H9 (cell line): ENCODE measurements around the gene DAB1. TPM values are rescaled to one million over a fixed set of nuclear protein-coding genes. Genes with fewer than 3 reads are reported as not detected.
"Not testable (repeated sequence)": the region's sequence is repeated elsewhere in the genome, so short reads cannot be mapped to it uniquely, and the experiment has no call there.

ENCODE experiments used
- DNase-seq: peaks from one replicate; pipeline ENCODE4 v3.0.0-alpha.2; 2017
- H2AFZ ChIP-seq: one replicate; pipeline ENCODE4 v1.6.1; 2013; ENCODE audit warnings: mild to moderate bottlenecking, low read length, control low read depth, moderate library complexity
- H2AK5ac ChIP-seq: 2 replicates; pipeline ENCODE4 v1.6.1; 2013; ENCODE audit warnings: low read length, control low read depth, mixed read lengths; ENCODE audit not compliant: insufficient read length
- H2BK120ac ChIP-seq: one replicate; pipeline ENCODE4 v1.6.1; 2013; ENCODE audit warnings: low read depth, mild to moderate bottlenecking, low read length, control low read depth, inconsistent platforms; ENCODE audit not compliant: poor library complexity, severe bottlenecking
- H2BK12ac ChIP-seq: 2 replicates; pipeline ENCODE4 v1.6.1; 2013; ENCODE audit warnings: low read length, control low read depth, mixed read lengths, low read depth; ENCODE audit not compliant: insufficient read length
- H2BK15ac ChIP-seq: 2 replicates; pipeline ENCODE4 v1.6.1; 2013; ENCODE audit warnings: low read depth, low read length, control low read depth
- H2BK20ac ChIP-seq: one replicate; pipeline ENCODE4 v1.6.1; 2013; ENCODE audit warnings: low read depth, mild to moderate bottlenecking, low read length, control low read depth, inconsistent platforms; ENCODE audit not compliant: poor library complexity, severe bottlenecking
- H2BK5ac ChIP-seq: 2 replicates; pipeline ENCODE4 v1.6.1; 2013; ENCODE audit warnings: low read length, control low read depth, mixed read lengths; ENCODE audit not compliant: insufficient read length
- H3K14ac ChIP-seq: 2 replicates; pipeline ENCODE4 v1.6.1; 2013; ENCODE audit warnings: low read length, control low read depth; ENCODE audit not compliant: insufficient read depth
- H3K18ac ChIP-seq: 2 replicates; pipeline ENCODE4 v1.6.1; 2013; ENCODE audit warnings: low read depth, mild to moderate bottlenecking, mixed read lengths, low read length, control low read depth; ENCODE audit not compliant: insufficient read length
- H3K23ac ChIP-seq: 2 replicates; pipeline ENCODE4 v1.6.1; 2013; ENCODE audit warnings: low read length, control low read depth, mixed read lengths, low read depth; ENCODE audit not compliant: insufficient read length
- H3K23me2 ChIP-seq: 2 replicates; pipeline ENCODE4 v1.6.1; 2013; ENCODE audit warnings: low read depth, mild to moderate bottlenecking, mixed read lengths, low read length, control low read depth; ENCODE audit not compliant: insufficient read length, poor library complexity, severe bottlenecking
- H3K27ac ChIP-seq: 2 replicates; pipeline ENCODE4 v1.5.1; 2013; ENCODE audit warnings: low read length, control low read depth, mixed read lengths, low read depth; ENCODE audit not compliant: insufficient read length
- H3K27me3 ChIP-seq: 2 replicates; pipeline ENCODE4 v1.6.1; 2013; ENCODE audit warnings: low read length, control low read depth, inconsistent platforms; ENCODE audit not compliant: insufficient read depth
- H3K4ac ChIP-seq: 2 replicates; pipeline ENCODE4 v1.6.1; 2013; ENCODE audit warnings: low read depth, mild to moderate bottlenecking, control low read depth, inconsistent platforms, low read length, moderate library complexity
- H3K4me1 ChIP-seq: 2 replicates; pipeline ENCODE4 v1.6.1; 2013; ENCODE audit warnings: low read length, control low read depth, inconsistent platforms; ENCODE audit not compliant: insufficient read depth
- H3K4me2 ChIP-seq: 2 replicates; pipeline ENCODE4 v1.6.1; 2013; ENCODE audit warnings: low read length, control low read depth, mixed read lengths; ENCODE audit not compliant: insufficient read length, insufficient read depth
- H3K56ac ChIP-seq: 2 replicates; pipeline ENCODE4 v1.6.1; 2013; ENCODE audit warnings: low read depth, mild to moderate bottlenecking, mixed read lengths, low read length, control low read depth; ENCODE audit not compliant: insufficient read length
- H3K79me1 ChIP-seq: 2 replicates; pipeline ENCODE4 v1.6.1; 2013; ENCODE audit warnings: low read depth, mild to moderate bottlenecking, moderate library complexity, low read length, control low read depth, inconsistent platforms; ENCODE audit not compliant: insufficient read depth, poor library complexity, severe bottlenecking
- H3K79me2 ChIP-seq: 2 replicates; pipeline ENCODE4 v1.6.1; 2013; ENCODE audit warnings: low read length, control low read depth, inconsistent platforms; ENCODE audit not compliant: insufficient read depth
- H3K9ac ChIP-seq: 2 replicates; pipeline ENCODE4 v1.6.1; 2013; ENCODE audit warnings: low read length, control low read depth, mixed read lengths; ENCODE audit not compliant: insufficient read length; ENCODE audit errors: extremely low read depth
- H3K9me3 ChIP-seq: one replicate; pipeline ENCODE4 v1.6.1; 2013; ENCODE audit warnings: low read depth, low read length, inconsistent platforms; ENCODE audit not compliant: control insufficient read depth
- H3T11ph ChIP-seq: one replicate; pipeline ENCODE4 v1.6.1; 2013; ENCODE audit warnings: mild to moderate bottlenecking, low read length, control low read depth, inconsistent platforms
- H4K20me1 ChIP-seq: one replicate; pipeline ENCODE4 v1.6.1; 2013; ENCODE audit not compliant: control insufficient read depth, insufficient read length, insufficient read depth
- H4K5ac ChIP-seq: 2 replicates; pipeline ENCODE4 v1.6.1; 2013; ENCODE audit warnings: low read depth, mild to moderate bottlenecking, mixed read lengths, low read length, control low read depth; ENCODE audit not compliant: insufficient read length
- H4K8ac ChIP-seq: replicated peaks from 2 replicates; pipeline ENCODE4 v1.6.1; 2013; ENCODE audit warnings: low read length, control low read depth, mixed read lengths, low read depth; ENCODE audit not compliant: insufficient read length
- H4K91ac ChIP-seq: 2 replicates; pipeline ENCODE4 v1.6.1; 2013; ENCODE audit warnings: low read depth, mild to moderate bottlenecking, moderate library complexity, mixed read lengths, low read length, control low read depth; ENCODE audit not compliant: insufficient read length
- H3K27ac Mint-ChIP-seq, 3 experiments: 2 replicates in 2 of 3; 3 replicates in 1 of 3; pipeline ENCODE4 v1.8.0; 2020 to 2021; ENCODE audit warnings: mixed read lengths in 3 of 3, mild to moderate bottlenecking in 1 of 3, moderate library complexity in 1 of 3
- H3K27me3 Mint-ChIP-seq: 2 replicates; pipeline ENCODE4 v1.8.0; 2021; ENCODE audit warnings: low read depth, mild to moderate bottlenecking, moderate library complexity, mixed read lengths
- H3K36me3 Mint-ChIP-seq, 3 experiments: 2 replicates in 2 of 3; 3 replicates in 1 of 3; pipeline ENCODE4 v1.8.0; 2020 to 2021; ENCODE audit warnings: low read depth in 3 of 3, mixed read lengths in 3 of 3; ENCODE audit not compliant: insufficient read depth in 1 of 3
- H3K4me1 Mint-ChIP-seq, 2 experiments: 2 replicates each; pipeline ENCODE4 v1.8.0; 2020; ENCODE audit warnings: mixed read lengths in 2 of 2
- H3K4me3 Mint-ChIP-seq, 2 experiments: 2 replicates in 1 of 2; 3 replicates in 1 of 2; pipeline ENCODE4 v1.8.0; 2020 to 2021; ENCODE audit warnings: mild to moderate bottlenecking in 2 of 2, mixed read lengths in 2 of 2, moderate library complexity in 1 of 2
- H3K9me3 Mint-ChIP-seq, 2 experiments: 2 replicates in 1 of 2; 3 replicates in 1 of 2; pipeline ENCODE4 v1.8.0; 2020; ENCODE audit warnings: mild to moderate bottlenecking in 2 of 2, mixed read lengths in 2 of 2, moderate library complexity in 1 of 2
- CTCF ChIP-seq: fragments of 200-600 bp; sonication (generic); conservative IDR thresholded peaks from 3 replicates; pipeline ENCODE4 v1.8.0; 2021; ENCODE audit warnings: antibody characterized with exemption, mild to moderate bottlenecking
- WGBS: extraction: QIAGEN DNeasy Blood & Tissue Kit; methylation state at CpG from one replicate; pipeline ENCODE4 v1.1.7; 2013; ENCODE audit warnings: missing lambda C conversion rate, low lambda C conversion rate, mixed read lengths; ENCODE audit not compliant: insufficient read length; ENCODE audit errors: extremely low coverage; 5-methylcytosine and 5-hydroxymethylcytosine counted together
- total RNA-seq: library from RNA; stranded (reverse); gene quantifications from 2 replicates; pipeline ENCODE4 v1.2.1, GENCODE V29; 2021

The DAB1 gene
- total RNA-seq, 1 experiment from 2014 or later = 9.3 TPM

- WGBS = no CpG with 5 or more reads among the region's 7 CpGs
- Histone ChIP-seq H3K23ac (no peak overlapping the region), H2AK5ac (no peak overlapping the region), H3K9ac (no peak overlapping the region), H3K79me2 (no peaks in the 10 kb centered on the region), H3T11ph (no peak overlapping the region), H2AFZ (no peak overlapping the region), H4K5ac (no peak overlapping the region), H2BK120ac (no peak overlapping the region), H3K27ac (no peak overlapping the region), H3K23me2 (no peaks in the 10 kb centered on the region), H3K27me3 (no peaks in the 10 kb centered on the region), H3K4me1 (no peaks in the 10 kb centered on the region; the same call in 1 of the 2 replicates), H3K56ac (no peak overlapping the region), H3K9me3 (no peaks in the 10 kb centered on the region), H3K14ac (no peak overlapping the region), H3K79me1 (no peaks in the 10 kb centered on the region), H2BK20ac (no peak overlapping the region), H3K18ac (no peak overlapping the region), H3K4me2 (no peak overlapping the region), H2BK5ac (no peak overlapping the region), H2BK12ac (no peak overlapping the region), H4K8ac (no peak overlapping the region), H4K91ac (no peak overlapping the region), H2BK15ac (no peak overlapping the region), H4K20me1 (no peaks in the 10 kb centered on the region), H3K4ac (no peak overlapping the region)
- H3K27ac Mint-ChIP-seq = no peak overlapping the region; a peak in 2 of 7 replicates
- H3K4me3 Mint-ChIP-seq = no peak overlapping the region
- no peak for DNase-seq
- no peak for TF ChIP-seq CTCF
- H3K36me3 Mint-ChIP-seq = no peaks in the 10 kb centered on the region; a peak in 1 of 7 replicates
- H3K9me3 Mint-ChIP-seq = no peaks in the 10 kb centered on the region
- no peaks in the 10 kb centered on the region for H3K27me3 Mint-ChIP-seq
- H3K4me1 Mint-ChIP-seq = peaks cover 11 to 13% of the 10 kb centered on the region in 2 experiments; a peak in 3 of 4 replicates
Measured at GRCh38 chr1:57344265-57344664, 79.6 kb downstream of the DAB1 start.

GRCh38 chr1:57343298-57343915, 80.5 kb downstream of the DAB1 start:
- H3K23ac ChIP-seq, H3K27ac ChIP-seq, H3K4me2 ChIP-seq, H3K56ac ChIP-seq, H2BK12ac ChIP-seq, H3K36me3 Mint-ChIP-seq, H3K18ac ChIP-seq, H3K4me1 ChIP-seq, H3K14ac ChIP-seq, H3K4me3 Mint-ChIP-seq, H3K23me2 ChIP-seq, H4K5ac ChIP-seq, H2BK5ac ChIP-seq, H3K9me3 Mint-ChIP-seq, H2BK15ac ChIP-seq, H4K91ac ChIP-seq, H3T11ph ChIP-seq, H2BK120ac ChIP-seq, H2AK5ac ChIP-seq, H3K4ac ChIP-seq, H3K27ac Mint-ChIP-seq, H3K9ac ChIP-seq, H4K8ac ChIP-seq, H3K27me3 ChIP-seq, H2AFZ ChIP-seq, H4K20me1 ChIP-seq, H3K79me1 ChIP-seq, H3K79me2 ChIP-seq, H3K27me3 Mint-ChIP-seq, H3K9me3 ChIP-seq, DNase-seq, H2BK20ac ChIP-seq: not testable (repeated sequence)
- WGBS = no CpG with 5 or more reads among the region's 34 CpGs
- H3K4me1 Mint-ChIP-seq = peaks cover 8 to 13% of the 10 kb centered on the region in 2 experiments; a peak in 3 of 4 replicates
